LNCaP clone FGC (cell line): ENCODE results near the gene TTC1.

Experiments
- DNase-seq: peaks from one replicate; pipeline ENCODE4 v3.0.0-alpha.2; 2011; ENCODE audit warnings: low read depth
- H3K4me3 ChIP-seq: 2 replicates; pipeline ENCODE4 v1.5.1; 2011; ENCODE audit warnings: mild to moderate bottlenecking, low read depth, low read length, control low read depth
- TF ChIP-seq, protein P1 (sequence below): IDR thresholded peaks from 2 replicates; pipeline ENCODE4 v1.5.1; 2012; ENCODE audit warnings: mild to moderate bottlenecking; ENCODE audit not compliant: control insufficient read depth, insufficient read depth; ENCODE audit errors: extremely low read depth

The TTC1 gene

DNA sequence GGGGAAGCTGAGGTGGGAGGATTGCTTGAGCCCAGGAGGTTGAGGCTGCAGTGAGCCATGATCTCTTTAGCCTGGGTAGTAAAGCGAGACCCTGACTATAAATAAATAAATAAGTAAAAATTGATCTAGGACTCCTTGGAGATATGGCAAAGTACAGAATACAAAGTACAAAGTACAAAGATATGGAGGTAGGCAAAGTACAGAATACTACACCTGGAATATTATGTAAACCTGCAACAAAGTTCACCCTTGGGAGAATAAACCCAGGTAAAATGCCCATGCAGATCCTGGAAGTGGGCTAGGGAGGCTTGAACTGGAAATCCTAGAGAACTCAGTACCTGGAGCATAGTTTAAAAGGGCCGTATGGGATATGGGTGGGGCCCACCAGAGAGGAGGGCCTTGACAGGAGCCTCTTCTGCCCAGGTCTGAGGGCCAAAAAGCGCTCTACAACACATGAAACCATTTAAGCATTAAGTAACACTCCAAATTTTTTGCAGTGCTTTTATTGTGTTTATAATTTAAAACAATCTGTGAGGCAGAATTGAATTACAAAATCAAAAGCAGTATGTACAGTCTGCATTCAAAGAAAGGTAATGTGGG, 20.7 kb downstream of the TTC1 start:
- DNase-seq: no peak
- TF ChIP-seq, protein P1, sequence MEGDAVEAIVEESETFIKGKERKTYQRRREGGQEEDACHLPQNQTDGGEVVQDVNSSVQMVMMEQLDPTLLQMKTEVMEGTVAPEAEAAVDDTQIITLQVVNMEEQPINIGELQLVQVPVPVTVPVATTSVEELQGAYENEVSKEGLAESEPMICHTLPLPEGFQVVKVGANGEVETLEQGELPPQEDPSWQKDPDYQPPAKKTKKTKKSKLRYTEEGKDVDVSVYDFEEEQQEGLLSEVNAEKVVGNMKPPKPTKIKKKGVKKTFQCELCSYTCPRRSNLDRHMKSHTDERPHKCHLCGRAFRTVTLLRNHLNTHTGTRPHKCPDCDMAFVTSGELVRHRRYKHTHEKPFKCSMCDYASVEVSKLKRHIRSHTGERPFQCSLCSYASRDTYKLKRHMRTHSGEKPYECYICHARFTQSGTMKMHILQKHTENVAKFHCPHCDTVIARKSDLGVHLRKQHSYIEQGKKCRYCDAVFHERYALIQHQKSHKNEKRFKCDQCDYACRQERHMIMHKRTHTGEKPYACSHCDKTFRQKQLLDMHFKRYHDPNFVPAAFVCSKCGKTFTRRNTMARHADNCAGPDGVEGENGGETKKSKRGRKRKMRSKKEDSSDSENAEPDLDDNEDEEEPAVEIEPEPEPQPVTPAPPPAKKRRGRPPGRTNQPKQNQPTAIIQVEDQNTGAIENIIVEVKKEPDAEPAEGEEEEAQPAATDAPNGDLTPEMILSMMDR: no peak
- no peak overlapping the region for H3K4me3 ChIP-seq

DNA sequence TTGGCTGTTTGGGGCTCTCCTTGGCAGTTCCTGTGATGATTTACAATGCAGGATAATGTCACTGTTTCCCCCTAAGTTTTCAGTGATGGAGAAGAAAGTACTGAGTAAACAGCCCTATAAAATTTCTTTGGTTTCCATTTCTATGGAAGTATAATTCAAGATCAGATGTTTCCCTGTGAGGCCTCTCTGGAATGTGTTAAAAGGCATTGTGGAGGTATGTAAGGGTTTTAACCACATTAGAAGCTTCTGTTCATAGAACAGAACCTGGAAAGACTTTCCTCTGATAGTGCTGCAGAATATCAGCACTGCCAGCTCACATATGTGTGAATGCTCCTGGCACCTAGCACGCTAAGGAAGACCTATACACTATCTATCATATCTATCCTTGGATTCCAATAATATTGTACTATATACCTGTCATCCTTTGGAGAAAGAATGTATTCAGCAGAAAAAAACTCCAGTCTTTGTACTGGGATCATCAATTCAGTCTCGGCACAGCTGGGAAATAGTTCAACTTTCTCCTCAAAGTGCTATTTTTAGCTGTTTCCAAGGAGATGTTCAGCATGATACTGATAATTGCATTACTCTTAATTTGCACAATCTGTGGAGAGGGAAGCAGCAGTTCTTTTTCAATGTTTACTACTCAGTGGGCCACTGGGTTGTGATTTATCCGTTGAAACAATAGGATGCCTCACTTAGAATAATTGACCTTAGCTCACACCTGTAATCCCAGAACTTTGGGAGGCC, 21.9 kb downstream of the TTC1 start:
- TF ChIP-seq, protein P1: no peak
- DNase-seq: no peak
- H3K4me3 ChIP-seq: no peak overlapping the region

DNA sequence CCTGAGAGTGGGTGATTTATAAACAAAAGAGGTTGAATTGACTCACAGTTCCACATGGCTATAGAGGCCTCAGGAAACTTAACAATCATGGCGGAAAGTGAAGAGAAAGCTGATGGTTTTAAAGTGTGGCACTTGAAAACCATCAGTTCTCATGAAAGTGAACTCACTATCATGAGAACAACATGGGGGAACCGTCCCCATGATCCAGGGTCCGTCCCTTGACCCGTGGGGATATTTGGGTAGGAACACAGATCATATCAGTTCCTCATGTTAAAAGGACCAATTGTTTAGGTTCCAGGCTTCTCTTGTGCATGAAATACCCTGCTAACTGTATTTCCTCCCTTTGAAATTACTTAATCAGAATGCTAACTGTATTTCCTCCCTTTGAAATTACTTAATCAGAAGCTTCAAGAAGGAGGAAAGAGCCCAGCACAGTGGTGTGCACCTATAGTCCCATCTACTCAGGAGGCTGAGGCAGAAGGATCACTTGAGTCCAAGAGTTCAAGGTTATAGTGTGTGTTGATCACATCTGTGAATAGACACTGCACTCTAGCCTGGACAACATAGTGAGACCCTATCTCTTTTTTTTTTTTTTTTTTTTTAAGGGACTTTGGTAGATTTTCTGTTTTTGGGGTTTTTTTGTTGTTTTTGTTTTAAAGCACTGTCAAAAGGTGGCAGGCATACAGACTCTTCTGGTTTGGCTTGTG, 24.8 kb downstream of the TTC1 start:
- no peak overlapping the region for H3K4me3 ChIP-seq
- DNase-seq: no peak
- TF ChIP-seq, protein P1: no peak

DNA sequence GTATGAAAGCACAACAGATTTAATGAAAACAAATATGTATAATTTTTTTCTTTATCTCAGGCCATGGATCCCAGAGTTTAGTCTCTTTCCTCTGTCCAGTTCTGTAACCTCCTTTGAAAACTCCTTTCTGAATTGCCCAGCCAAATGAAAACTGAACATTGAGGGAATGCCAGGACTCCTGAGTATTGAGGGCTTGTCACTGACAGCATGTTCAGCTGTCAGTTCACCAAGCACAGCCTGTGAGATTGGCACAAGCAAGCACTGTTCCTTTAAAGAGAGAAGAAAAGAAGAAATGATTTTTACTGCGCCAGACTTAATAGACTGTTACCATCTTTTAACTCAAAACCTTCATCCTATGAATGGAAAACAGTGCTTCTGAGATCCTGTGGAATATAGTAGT, 27.3 kb downstream of the TTC1 start:
- DNase-seq: no peak
- no peak overlapping the region for H3K4me3 ChIP-seq
- TF ChIP-seq, protein P1: no peak

DNA sequence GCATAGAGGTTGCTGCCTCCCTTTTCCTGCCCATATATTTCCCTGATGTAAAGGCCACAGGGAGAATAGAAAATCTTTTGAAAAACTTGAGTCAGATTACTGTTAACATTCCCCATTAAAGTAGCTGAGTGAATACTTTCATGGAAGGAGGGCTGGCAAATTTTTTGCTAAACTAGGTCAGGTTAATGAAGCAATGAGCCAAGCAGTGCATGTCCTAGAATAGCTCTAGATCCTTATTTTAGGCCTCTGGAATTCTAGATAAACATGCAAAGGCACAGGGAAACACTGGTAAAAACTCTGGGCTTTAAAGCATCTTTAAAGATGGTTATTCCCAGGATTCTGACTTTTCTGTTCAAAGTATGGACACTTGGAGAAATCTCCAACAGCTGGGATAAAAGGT, 27.9 kb downstream of the TTC1 start:
- TF ChIP-seq, protein P1: no peak
- DNase-seq: no peak
- H3K4me3 ChIP-seq: no peak overlapping the region

DNA sequence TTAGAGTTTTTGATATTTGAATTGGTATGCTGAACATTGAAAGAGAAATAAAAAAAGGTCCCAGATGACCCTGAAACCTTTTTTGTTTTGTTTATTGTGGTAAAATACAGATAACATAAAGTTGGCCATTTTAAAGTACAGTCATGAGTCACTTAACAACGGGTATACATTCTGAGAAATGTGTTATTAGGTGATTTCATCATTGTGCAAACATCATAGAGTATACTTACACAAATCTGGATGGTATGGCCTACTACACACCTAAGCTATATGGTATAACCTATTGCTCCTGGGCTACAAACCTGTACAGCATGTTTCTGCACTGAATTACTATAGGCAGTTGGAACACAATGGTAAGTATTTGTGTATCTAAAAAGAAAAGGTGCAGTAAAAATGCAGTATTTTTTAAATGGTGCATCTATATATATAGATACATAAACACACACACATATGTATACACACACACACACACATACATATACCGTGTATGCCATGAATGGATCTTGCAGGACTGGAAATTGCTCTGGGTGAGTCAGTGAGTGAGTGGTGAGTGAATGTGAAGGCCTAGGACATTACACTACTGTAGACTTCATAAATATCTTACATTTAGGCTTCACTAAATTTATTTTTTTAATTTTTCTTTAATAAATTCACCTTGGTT, 31.0 kb downstream of the TTC1 start:
- H3K4me3 ChIP-seq: no peak overlapping the region
- DNase-seq: peak; percentile 56
- TF ChIP-seq, protein P1: no peak
